LNCAP (cell line): ENCODE data around the gene PIGO.
A peak's percentile ranks its signal among the peaks of the same experiment; 100 is the strongest.

Experiments used
- TF ChIP-seq, protein P1 (sequence below): fragments of 450-650 bp; IDR thresholded peaks from 2 replicates; pipeline ENCODE4 v1.5.1; 2017; ENCODE audit warnings: mild to moderate bottlenecking

PIGO gene

DNA sequence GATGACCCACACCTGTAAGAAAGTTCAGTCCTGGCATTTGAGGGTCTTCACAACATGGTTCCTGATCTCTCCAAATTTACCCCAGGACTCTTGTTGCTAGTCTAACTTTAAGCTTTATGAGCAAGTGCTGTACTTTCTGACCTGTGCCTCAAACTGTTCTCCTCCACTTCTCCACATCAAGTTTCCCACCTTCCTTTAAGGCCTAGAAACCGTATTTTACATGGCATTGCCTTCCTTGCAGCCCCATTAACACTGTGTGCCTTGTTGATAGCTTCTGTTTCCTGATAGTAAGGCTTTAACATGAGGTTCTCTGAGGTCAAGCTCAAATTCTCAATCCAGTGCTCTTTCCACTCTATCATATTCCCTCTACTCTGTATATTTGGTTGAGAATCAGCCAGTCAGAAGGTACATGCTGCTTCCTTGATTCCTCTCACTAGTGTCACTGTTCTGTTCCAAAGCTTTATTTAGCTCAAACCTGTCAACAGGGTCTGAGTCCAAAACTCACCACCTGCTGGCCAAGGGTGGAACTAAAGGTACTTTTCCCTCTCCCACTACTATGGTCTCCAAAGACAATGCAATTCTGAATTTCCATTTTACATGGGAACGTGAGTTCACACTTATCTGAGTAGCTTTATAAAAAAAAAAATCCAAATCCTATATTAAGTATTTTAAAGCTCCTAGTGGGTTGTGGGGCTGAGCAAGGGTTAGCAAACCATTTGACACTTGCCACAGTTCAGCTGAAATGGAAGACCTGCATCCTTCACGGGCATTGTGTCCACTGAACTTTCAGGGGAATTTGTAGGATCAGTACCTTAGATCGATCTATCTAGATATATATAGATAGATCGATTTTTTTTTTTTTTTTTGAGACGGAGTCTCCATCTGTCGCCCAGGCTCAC is 45.1 kb downstream of the PIGO start:
- TF ChIP-seq, protein P1, sequence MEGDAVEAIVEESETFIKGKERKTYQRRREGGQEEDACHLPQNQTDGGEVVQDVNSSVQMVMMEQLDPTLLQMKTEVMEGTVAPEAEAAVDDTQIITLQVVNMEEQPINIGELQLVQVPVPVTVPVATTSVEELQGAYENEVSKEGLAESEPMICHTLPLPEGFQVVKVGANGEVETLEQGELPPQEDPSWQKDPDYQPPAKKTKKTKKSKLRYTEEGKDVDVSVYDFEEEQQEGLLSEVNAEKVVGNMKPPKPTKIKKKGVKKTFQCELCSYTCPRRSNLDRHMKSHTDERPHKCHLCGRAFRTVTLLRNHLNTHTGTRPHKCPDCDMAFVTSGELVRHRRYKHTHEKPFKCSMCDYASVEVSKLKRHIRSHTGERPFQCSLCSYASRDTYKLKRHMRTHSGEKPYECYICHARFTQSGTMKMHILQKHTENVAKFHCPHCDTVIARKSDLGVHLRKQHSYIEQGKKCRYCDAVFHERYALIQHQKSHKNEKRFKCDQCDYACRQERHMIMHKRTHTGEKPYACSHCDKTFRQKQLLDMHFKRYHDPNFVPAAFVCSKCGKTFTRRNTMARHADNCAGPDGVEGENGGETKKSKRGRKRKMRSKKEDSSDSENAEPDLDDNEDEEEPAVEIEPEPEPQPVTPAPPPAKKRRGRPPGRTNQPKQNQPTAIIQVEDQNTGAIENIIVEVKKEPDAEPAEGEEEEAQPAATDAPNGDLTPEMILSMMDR: peak; percentile 66

DNA sequence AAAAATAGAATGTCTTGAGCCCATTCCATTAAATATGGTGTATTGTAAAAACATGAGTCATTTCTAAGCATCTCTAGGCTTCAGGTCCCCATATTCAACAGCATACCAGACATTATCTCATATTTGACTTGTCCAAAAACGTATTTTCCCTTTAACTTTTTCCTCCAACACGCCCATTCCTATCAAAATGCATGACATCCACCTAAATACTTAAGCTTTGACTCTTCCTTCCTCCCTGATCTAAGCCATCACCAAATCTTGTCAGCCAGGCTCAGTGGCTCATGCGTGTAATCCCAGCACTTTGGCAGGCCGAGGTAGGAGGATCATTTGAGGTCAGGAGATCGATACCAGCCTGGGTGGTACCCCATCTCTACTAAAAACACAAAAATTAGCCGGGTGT is 47.9 kb downstream of the PIGO start:
- TF ChIP-seq, protein P1: no peak

DNA sequence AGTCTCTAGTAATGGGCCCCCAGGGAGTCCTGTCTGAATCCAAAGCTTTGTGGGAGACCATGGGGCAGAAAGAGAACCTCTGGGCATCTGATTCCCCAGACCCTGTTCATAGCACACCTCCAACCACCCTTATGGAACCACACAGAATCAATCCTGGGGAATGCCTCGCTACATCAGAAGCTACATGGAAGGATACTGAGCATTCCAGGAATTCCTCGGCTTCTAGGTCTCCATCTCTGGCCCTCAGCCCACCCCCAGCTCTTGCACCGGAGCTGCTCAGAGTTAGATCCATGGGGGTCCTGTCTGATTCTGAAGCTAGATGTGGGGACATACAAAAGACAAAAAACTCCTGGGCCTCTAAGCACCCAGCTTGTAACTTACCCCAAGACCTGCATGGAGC is 52.3 kb downstream of the PIGO start:
- TF ChIP-seq, protein P1: no peak

DNA sequence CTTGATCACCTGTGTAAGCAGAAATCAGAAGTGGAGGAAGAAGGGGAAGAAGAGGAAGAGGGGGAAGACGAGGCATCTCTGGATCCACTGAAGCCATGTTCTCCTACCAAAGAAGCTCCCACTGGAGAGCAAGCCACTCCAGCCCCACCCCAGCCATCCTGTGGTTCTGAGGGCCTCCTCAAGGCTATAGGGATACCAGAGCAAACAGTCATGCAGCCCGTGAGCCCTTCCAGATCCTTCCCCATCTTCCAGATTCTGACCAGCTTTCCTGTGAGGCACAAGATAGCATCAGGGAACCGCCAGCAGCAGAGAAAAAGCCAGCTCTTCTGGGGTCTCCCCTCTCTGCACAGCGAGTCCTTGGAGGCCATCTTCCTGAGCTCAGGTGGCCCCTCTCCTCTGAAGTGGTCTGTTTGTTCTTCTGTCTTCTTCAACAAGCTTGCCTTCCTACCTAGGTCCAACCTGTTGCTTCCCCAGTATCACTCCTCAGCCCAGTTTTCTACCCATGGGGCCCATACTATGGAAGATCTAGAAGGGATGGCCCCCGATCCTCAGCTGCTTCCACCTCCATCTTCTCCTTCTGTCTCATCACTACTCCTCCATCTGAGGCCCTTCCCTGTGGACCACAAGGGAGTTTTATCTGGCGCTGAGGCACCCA is 53.4 kb downstream of the PIGO start:
- TF ChIP-seq, protein P1: no peak

DNA sequence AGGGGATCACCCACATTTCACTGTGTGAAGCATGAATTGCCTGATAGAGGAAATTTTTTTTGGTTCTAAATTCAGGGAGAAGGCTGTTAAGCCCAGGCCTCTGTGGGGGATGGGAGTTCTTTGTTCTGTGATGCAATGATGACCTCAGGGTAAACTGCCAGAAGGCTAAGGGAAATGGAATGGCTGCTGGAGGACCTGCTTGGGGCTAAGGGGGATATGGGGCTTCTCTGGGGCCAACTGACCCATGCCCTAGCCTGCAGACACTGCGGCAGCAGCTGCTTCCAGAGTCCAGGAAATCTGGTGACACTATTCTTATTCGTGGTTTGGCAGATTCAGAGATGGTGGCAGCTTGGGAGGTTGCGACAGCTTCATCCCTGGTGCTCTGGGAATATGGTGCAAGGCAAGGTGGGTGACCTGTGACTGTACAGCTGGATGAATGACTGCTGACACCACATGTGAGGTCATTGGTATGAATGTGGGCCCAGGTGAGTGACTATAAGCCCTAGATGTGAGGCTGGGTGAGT is 54.2 kb downstream of the PIGO start:
- TF ChIP-seq, protein P1: no peak
